Measurements from ENCODE around the gene ZNF574. TPM values are rescaled to one million over a fixed set of nuclear protein-coding genes. Genes with fewer than 3 reads are reported as not detected.
A peak's percentile ranks its signal among the peaks of the same experiment; 100 is the strongest.

Gene ZNF574
- total and polyA plus RNA-seq, 2 of the 8 experiments (the other 6 are each of a cell fraction or from before 2014, with no cell fraction given), result 27.0 to 38.8 TPM

DNA sequence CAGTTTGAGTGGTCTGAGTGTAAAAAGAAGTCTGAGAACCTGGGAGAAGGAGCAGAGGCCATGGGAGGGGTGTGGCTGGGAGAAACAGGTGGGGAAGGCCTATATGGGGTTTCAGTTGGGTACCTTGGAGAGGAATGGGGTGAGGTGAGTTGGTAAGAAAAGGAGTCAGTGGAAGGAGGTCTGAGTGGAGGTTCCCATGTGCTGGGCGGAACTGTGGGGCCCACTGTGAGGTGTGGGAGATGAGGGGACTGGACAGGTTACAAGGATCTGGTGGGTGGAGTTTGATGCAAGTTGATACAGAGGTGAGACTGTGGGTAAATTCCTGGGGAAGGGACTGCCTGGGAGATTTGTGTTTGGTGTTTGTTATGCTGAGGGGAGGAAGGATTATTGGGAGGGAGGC, 2.1 kb downstream of the ZNF574 start:
- Histone ChIP-seq H3K18ac (ENCODE audit: extremely low read depth, low read length) (no peak overlapping the region), H3K9ac (replicated peaks in 1 of 4; ENCODE audit: extremely low read depth in 1 of 4, low read depth in 3 of 4, low read length in 3 of 4) (no peak overlapping the region), H3K23me2 (ENCODE audit: low read depth, low read length) (peaks cover 21% of the 10 kb centered on the region), H3K14ac (ENCODE audit: insufficient read length) (no peak overlapping the region), H3K4ac (replicated peaks; ENCODE audit: insufficient read length, low read depth, low read length) (no peak overlapping the region), H3K4me2 (ENCODE audit: insufficient read depth in 1 of 2, low read depth in 2 of 2, low read length in 2 of 2) (peak overlapping the region; percentile 86 to 91; a peak in 3 of 4 replicates), H4K20me1 (replicated peaks in 1 of 2; ENCODE audit: control insufficient read depth in 1 of 2, insufficient read depth in 2 of 2, low read length in 2 of 2) (peaks cover 28 to 49% of the 10 kb centered on the region in 2 experiments), H4K5ac (ENCODE audit: insufficient read length, low read depth, low read length) (no peak overlapping the region), H3K27ac (ENCODE audit: low read depth, low read length) (no peak overlapping the region), H2AK5ac (ENCODE audit: low read depth, low read length) (no peak overlapping the region), H3K27me3 (replicated peaks in 1 of 4; ENCODE audit: control insufficient read depth in 3 of 4, extremely low read depth in 1 of 4, insufficient read depth in 3 of 4, low read length in 3 of 4) (no peaks in the 10 kb centered on the region), H2BK20ac (ENCODE audit: low read length) (no peak overlapping the region), H3K9me3 (ENCODE audit: insufficient read depth in 2 of 2, low read depth in 1 of 2, low read length in 1 of 2) (no peaks in the 10 kb centered on the region), H3K36me3 (ENCODE audit: control insufficient read depth in 2 of 4, insufficient read depth in 4 of 4, low read length in 3 of 4) (peaks cover 17 to 38% (median 35%) of the 10 kb centered on the region in 4 experiments; a peak in 7 of 8 replicates), H4K91ac (replicated peaks; ENCODE audit: insufficient read length, low read length) (no peak overlapping the region), H2BK15ac (ENCODE audit: low read length) (no peak overlapping the region), H3K4me3 (ENCODE audit: extremely low read depth in 1 of 4, insufficient read depth in 2 of 4, low read depth in 3 of 4, low read length in 4 of 4) (peak overlapping the region in 1 of 4 experiments; percentile 91; a peak in 1 of 8 replicates), H2BK12ac (ENCODE audit: low read depth, low read length) (no peak overlapping the region), H3K23ac (ENCODE audit: insufficient read length) (no peak overlapping the region), H3K4me1 (replicated peaks in 1 of 4; ENCODE audit: control insufficient read depth in 3 of 4, insufficient read depth in 4 of 4, low read length in 3 of 4) (peaks cover 0 to 4% (median 2%) of the 10 kb centered on the region in 4 experiments; a peak in 5 of 7 replicates), H2BK120ac (replicated peaks; ENCODE audit: low read depth, low read length) (no peak overlapping the region), H2BK5ac (ENCODE audit: low read depth, low read length) (no peak overlapping the region), H2AFZ (ENCODE audit: low read length) (no peak overlapping the region), H3K79me1 (ENCODE audit: low read depth, low read length) (peaks cover 17% of the 10 kb centered on the region), H3K56ac (replicated peaks; ENCODE audit: insufficient read length, low read depth, low read length) (no peak overlapping the region), H4K8ac (ENCODE audit: extremely low read depth, insufficient read depth, low read length) (no peak overlapping the region), H3K79me2 (ENCODE audit: control insufficient read depth in 1 of 2, insufficient read depth in 2 of 2, low read length in 2 of 2) (peaks cover 22 to 41% of the 10 kb centered on the region in 2 experiments)
- TF ChIP-seq JUN (IDR thresholded peaks at IDR 0.05; ENCODE audit: low read depth, low read length), result no peak
- TF ChIP-seq SP1 (IDR thresholded peaks at IDR 0.05; ENCODE audit: low read depth, low read length), result no peak
- TF ChIP-seq POLR2AphosphoS5 (IDR thresholded peaks at IDR 0.05; ENCODE audit: low read depth, low read length), result no peak
- TF ChIP-seq POLR2A (IDR thresholded peaks at IDR 0.05; ENCODE audit: control extremely low read depth in 1 of 2, low read depth in 2 of 2, low read length in 2 of 2), result 0 out of 3 replicates have a peak, but pooled peaks of 1 of the 2 experiments have one; percentile 25
- TF ChIP-seq NRF1 (IDR thresholded peaks at IDR 0.05; ENCODE audit: low read depth, low read length), result no peak
- ChIA-PET CTCF (ENCODE audit: partially characterized antibody) (interaction anchor here (0.9 to 1.7 kb wide), 5 partner anchors 16 to 36 kb away, joined by 3 to 8 read pairs (median 7); no protein-coding TSS in a partner anchor), POLR2A (ENCODE audit: partially characterized antibody) (interaction anchor here (1.3 to 4.1 kb wide), 3 partner anchors 8 to 17 kb away, joined by 4 to 13 read pairs (median 8); partner anchors contain the start of gene GRIK5)
- DNase-seq (ENCODE audit: low read depth in 1 of 2, low spot score in 2 of 2) (no peak), FAIRE-seq (no peak)
- WGBS, 2 experiments (ENCODE audit: extremely low coverage in 1 of 2, insufficient coverage in 1 of 2, insufficient read length in 1 of 2, insufficient replicate concordance in 2 of 2, low coverage in 1 of 2, low lambda C conversion rate in 2 of 2, missing lambda C conversion rate in 1 of 2), result 94% methylated on average over 1 of the region's 1 CpG; no CpG with 5 or more reads in 1 of the 2 experiments
